ENCODE data around the gene NAA25. TPM values are rescaled to one million over a fixed set of nuclear protein-coding genes. Genes with fewer than 3 reads are reported as not detected.
"Not testable (repeated sequence)": the region's sequence is repeated elsewhere in the genome, so short reads cannot be mapped to it uniquely, and the experiment has no call there.

Gene NAA25
- polyA plus RNA-seq, 10 donors: 15.7 to 31.6 (median 22.0) TPM

GRCh38 chr12:112117685-112118084, 9.1 kb upstream of the NAA25 start:
- DNase-seq: no peak

GRCh38 chr12:112116232-112117060, 7.9 kb upstream of the NAA25 start:
- DNase-seq: peak in 2 of 3 donors; percentile 43 to 60

- no peak for DNase-seq
These were observed 6.9 kb upstream of the NAA25 start for GRCh38 chr12:112115259-112116045.

- DNase-seq: no peak
These were observed 4.0 kb upstream of the NAA25 start for GRCh38 chr12:112112409-112113133.

DNA sequence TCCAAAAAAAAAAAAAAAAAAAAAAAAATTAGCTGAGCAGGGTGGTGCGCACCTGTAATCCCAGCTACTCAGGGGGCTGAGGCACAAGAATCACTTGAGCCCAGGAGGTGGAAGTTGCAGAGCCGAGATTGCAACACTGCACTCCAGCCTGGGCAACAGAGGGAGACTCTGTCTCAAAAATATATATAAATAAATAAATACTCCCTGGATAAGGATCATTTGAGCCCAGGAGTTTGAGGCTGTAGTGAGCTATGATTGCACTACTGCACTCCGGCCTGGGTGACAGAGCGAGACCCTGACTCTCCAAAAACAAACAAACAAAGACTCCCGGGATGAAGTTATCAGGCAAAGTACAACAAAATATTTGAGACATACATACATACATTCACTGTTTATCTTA, 3.3 kb upstream of the NAA25 start:
- DNase-seq: no peak

GRCh38 chr12:112110787-112111662, 2.4 kb upstream of the NAA25 start:
- not testable (repeated sequence) for DNase-seq

DNA sequence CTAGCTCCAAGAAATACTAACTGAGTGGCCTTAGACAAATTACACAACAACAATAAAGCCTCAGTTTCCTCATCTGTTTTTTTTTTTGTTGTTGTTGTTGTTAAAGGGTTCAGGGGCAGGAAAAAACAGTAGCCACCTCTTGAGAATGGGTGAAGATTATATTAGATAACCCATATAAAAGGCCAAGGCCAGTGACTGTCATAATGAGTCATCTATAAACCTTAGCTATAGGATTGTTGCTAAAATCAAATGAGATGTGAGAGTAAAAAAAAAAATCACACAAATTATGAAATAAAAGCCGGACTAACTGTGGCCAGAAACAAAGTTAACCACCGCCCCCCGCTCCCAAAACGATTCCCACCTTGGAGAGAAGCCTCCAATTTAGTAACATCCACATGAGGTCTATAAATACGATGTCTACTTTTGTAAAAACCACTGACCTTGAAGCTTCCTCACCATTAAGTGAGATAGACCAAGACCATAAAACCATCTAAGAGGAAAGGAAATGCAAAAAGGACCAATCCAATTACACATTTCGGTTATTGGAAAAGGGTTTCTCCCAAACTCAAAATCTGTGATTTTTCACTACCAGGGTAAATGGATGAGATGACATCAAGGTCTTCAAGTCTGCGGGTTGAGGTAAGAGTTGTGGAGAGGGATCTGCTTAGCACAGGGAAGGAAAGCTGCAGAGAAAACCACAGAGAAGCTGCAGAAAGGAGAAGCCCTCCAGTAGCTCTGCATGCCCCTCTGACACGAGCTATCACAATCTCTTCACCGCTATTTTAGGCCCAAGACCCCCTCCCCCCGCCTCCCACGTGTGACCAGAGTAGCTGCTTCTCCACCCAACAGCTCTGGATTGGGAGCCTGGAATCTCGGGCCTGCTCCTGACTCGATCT, 1.0 kb downstream of the NAA25 start:
- DNase-seq: no peak

DNA sequence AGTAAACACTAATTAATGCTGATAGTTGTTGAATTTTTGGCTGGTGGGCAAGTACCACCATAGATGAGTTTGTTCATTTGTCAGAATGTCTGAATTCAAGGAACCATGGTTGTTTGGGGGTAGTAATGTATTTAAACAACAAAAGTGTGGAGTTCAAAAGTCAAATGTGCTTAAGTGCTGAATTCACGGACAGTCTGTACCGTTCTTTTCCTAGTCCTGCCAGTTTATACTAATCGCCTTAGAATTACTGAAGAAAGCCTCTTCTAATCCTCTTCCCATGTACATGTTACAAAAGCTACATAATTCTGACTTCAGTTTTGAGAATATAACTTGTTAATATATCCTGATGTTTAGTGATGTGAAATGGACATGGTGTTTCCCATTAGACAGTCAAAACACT, 2.7 kb downstream of the NAA25 start:
- no peak for DNase-seq

DNA sequence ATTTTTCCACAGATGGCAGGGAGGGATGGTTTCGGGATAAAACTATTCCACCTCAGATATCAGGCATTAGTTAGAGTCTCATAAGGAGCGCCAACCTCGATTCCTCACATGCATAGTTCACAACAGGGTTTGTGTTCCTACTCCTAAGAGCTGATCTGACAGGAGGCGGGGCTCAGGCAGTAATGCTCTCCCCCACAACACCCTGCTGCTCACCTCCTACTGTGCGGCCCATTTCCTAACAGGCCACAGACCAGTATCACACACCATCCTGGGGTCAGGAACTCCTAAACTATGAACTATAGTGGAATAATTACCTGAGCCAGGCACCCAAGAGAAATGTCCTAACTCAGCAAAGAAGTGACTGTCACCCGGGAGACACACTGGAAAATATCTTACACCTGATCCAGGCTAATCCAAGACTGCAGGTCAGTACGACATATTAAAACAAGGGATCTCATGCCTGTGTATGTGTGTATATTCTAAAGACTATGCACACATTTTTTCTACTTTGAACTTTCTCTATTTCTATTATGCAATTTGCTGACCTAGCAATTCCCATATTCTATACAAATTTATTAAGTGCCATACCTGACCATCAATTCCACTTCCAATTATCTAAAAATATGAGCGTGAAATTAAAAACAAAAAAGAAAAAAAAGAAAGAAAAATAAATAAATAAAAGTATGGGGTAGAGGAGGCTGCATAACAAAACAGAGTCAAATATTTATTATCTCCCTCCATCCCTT, 4.7 kb downstream of the NAA25 start:
- no peak for DNase-seq

DNA sequence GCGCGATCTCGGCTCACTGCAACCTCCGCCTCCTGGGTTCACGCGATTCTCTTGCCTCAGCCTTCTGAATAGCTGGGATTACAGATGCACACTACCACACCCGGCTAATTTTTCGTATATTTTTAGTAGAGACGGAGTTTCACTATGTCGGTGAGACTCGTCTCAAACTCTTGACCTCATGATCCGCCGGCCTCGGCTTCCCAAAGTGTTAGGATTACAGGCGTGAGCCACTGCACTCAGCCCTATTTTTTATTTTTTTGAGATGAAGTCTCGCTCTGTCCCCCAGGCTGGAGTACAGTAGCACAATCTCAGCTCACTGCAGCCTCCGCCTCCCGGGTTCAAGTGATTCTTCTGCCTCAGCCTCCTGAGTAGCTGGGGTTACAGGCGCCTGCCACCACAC, 5.8 kb downstream of the NAA25 start:
- DNase-seq: not testable (repeated sequence)

- no peak for DNase-seq
These were observed 6.5 kb downstream of the NAA25 start for GRCh38 chr12:112102127-112102526.

DNA sequence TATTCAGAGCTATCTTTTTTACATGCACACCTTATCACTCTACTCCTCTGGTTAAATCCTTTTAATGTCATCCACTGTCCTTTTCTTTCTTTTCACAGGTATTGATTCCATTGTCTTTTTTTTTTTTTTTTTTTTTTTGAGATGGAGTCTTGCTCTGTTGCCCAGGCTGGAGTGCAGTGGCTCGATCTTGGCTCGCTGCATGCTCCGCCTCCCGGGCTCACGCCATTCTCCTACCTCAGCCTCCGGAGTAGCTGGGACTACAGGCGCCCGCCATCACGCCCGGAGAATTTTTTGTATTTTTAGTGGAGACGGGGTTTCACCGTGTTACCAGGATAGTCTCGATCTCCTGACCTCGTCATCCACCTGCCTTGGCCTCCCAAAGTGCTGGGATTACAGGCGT, 8.1 kb downstream of the NAA25 start:
- DNase-seq: not testable (repeated sequence)

GRCh38 chr12:112097641-112098040, 10.9 kb downstream of the NAA25 start:
- DNase-seq: no peak

- peak in 1 of 3 donors; percentile 41 for DNase-seq
These were observed 11.9 kb downstream of the NAA25 start for GRCh38 chr12:112096667-112097066.

DNA sequence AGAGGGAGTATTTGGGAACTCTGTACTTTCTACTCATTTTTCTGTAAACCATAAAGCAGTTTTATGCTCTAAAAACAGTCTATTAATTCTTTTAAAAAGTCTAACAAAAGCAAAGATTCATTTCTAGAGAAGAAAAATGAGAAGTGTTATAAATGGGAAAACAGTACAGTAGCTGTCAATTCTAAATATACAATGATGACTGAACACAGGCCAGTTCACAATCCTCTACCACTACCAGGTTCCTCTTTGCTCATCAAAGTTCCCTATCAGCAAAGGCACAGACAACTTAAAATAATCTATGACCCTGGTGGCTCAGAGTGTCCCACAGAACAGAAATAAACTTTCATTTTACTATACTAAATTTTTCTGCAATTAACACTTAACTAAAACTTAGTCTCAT, 12.5 kb downstream of the NAA25 start:
- no peak for DNase-seq

- DNase-seq: no peak
These were observed 17.0 kb downstream of the NAA25 start for GRCh38 chr12:112091563-112091962.

DNA sequence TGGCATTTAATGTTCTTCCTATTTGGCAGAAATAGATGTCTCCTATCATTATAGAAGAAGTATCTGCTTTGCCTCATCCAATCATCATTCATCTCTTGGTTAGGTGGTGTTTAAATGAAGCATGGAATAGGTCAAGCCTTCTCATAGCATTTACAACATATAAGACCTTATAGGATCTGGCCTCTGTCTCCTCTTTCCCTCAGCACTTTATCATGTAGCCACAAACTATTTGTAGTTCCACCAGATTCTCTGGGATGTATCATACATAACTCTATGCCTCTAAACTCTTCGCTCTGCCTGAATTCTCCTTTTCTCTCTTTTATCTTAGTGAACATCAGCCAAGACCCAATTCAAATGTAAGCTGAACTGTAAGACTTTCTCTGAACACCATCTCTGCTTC, 20.7 kb downstream of the NAA25 start:
- no peak for DNase-seq

- no peak for DNase-seq
These were observed 21.3 kb downstream of the NAA25 start for GRCh38 chr12:112087055-112087850.

GRCh38 chr12:112066566-112066965, 42.0 kb downstream of the NAA25 start:
- no peak for DNase-seq
